Measurements from ENCODE around the gene HPN.
"Not testable (repeated sequence)": the region's sequence is repeated elsewhere in the genome, so short reads cannot be mapped to it uniquely, and the experiment has no call there.

The HPN gene

DNA sequence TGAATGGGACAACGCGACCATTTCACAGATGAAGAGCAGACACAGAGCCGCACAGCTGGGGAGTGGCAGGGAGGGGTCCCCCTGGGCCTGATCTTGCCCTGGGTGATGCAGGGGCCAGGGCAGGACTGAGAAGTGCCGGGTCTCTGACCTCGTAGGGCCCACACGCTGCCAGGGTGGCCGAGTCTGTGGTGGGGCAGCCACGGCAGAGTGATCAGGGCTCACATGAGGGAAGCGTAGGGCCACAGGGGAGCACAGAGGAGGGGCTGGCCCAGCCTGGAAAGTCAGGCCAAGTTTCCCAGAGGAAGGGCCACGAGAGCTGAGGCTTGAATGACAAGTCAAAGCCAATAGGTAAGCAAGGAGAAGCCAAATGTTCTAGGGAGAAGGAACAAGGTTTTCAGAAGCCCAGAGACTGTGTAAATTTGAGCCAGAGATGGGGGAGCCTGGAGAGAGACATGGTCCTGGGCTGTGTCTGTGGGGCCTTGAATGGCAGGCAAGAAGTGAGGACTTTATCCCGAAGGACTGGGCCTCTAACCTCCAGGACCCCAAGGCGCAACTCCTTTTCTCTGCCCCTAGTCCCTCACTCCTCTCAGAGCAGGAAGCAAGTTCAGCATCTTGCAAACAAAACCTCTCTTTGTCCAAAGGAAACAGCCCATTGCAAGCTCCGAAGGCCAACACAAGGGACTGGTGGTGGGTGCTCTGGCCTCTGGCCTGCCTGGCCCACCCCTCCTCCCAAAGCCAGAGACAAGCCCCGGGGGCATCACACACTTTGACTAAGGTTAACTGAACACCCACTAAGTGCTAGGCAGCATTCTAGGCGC lies 42.4 kb downstream of the HPN start:
- DNase-seq (ENCODE audit: low read depth in 3 of 3): no peak

DNA sequence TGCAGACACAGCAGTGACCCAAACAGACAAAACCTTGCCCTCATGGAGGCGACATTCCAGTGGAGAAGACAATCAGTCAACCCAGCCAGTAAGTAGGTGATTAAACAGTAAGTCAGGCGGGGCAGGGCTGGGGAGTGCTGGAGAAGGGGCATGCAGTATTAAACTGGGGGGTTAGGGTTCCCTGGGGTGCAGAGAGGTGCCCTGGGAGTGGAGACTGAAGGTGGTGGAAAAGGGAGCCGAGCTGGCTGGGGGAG lies 42.9 kb downstream of the HPN start:
- DNase-seq (ENCODE audit: low read depth in 3 of 3): no peak

DNA sequence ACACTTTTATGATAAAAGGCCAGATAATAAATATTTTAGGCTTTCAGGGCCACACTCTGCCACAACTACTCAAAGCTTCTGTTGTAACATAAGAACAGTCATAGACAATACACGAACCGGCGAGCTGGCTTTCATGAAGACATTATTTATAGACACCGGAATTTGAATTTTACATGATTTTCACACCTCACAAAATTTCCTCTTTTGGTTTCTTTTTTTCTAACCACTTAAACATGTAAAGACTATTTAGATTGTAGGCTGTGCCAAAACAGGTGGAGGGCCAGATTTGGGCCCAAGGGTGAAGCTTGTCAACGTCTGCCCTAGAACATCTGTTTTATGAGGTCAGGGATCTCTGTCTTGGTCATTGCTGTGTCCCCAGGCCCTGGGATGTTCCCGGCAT lies 44.4 kb downstream of the HPN start:
- DNase-seq (ENCODE audit: low read depth in 3 of 3): no peak

DNA sequence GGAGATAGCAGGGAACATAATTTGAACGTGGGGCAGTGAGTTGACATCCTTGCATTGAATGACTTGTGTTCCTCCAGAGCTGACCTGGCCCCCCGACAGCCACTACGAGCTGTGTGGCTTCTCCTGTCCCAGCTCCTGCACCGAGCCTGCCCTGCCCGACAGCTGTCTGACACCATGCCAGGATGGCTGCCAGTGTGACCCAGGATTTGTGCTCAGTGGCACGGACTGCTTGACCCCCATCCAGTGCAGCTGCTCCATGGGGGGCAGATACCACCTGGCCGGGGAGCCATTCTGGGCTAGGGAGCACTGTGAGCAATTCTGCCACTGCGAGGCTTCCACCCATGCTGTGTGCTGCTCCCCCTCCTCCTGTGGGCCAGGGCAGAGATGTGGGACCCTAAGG lies 44.9 kb downstream of the HPN start:
- DNase-seq (ENCODE audit: low read depth in 3 of 3): no peak

DNA sequence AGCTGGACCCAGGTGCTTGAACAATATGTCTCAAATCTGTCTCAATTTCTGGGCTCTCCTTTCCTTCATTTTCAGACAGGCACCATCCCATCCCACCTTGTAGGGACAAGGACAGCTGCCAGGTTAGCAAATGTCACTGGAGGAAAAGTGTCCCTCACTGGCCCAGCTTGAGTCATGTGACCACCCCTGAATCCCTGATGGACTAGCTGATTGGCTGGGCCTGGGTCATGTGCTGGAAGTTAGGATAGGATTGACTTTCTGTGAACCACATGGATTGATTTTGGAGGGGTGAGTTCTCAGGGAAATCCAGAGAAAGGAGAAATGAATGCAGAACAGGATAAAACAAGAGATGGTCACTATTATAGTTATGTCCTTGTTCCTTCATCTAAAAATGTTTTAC lies 45.9 kb downstream of the HPN start:
- DNase-seq (ENCODE audit: low read depth in 3 of 3): no peak

DNA sequence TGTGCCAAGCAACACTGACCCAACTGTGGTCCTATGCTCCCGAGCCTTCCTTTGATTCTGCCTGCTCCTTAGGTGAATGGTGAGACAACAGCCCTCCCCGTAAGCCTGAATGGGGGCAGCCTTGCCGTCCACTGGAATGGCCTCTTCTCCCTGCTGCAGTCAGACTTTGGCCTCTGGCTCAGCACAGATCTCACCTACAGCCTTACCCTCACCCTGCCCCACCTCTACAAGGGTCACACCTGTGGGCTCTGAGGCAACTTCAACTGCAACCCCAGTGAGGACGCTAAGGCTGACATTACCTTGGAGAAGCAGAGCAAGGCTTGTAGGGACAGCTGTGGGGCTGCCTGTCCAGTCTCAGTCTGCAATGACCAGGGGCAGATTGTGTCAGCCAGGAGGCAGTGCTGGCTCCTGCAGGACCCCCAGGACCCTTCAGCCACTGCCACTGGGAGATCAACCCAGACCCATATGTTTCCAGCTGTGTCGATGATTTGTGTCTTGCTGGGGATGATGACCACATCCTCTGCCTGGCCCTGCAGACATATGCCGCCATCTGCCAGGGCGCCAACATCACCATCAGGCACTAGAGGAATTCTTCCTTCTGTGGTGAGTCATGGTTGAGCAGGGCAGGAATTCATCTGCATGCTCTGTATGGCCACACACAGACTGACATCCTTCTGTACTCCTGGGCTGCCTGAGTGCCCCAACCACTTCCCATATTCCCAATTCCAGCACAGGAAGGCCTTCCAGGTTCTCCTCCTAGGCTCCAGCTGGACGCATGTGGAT lies 46.8 kb downstream of the HPN start:
- DNase-seq (ENCODE audit: low read depth in 3 of 3): no peak

DNA sequence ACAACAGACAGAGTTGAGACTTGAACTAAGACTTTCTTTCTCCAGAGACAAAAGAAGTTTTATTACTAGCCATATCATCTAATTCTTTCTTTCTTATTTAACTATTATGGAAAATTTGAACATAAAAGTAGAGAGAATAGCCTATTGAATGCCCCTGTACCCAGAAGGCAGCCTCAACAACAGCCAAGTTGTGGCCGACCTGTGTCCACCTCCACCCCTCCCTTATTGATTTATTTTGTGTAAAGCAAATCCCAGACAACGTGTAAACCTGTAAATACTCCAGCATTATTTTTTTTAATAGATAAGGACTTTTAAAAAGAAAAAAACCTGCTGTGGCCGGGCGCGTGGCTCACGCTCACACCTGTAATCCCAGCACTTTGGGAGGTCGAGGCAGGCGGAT lies 48.0 kb downstream of the HPN start:
- DNase-seq (ENCODE audit: low read depth in 3 of 3): no peak

DNA sequence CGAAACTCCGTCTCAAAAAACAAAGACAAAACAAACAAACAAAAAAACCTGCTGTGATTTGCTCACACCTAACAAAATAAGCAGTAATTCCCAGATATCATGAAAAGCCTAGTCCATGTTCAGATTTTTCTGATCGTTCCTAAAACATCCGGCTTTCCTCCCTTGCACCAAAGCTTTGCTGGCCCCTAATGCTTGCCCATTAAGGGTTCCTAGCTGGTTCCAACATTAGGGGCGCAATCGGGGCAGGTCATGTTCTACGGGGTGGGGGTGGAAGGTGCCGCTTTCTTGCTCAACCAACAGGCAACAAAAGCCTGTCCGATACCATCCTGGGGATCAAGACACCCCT lies 48.6 kb downstream of the HPN start:
- DNase-seq (ENCODE audit: low read depth in 3 of 3): no peak

DNA sequence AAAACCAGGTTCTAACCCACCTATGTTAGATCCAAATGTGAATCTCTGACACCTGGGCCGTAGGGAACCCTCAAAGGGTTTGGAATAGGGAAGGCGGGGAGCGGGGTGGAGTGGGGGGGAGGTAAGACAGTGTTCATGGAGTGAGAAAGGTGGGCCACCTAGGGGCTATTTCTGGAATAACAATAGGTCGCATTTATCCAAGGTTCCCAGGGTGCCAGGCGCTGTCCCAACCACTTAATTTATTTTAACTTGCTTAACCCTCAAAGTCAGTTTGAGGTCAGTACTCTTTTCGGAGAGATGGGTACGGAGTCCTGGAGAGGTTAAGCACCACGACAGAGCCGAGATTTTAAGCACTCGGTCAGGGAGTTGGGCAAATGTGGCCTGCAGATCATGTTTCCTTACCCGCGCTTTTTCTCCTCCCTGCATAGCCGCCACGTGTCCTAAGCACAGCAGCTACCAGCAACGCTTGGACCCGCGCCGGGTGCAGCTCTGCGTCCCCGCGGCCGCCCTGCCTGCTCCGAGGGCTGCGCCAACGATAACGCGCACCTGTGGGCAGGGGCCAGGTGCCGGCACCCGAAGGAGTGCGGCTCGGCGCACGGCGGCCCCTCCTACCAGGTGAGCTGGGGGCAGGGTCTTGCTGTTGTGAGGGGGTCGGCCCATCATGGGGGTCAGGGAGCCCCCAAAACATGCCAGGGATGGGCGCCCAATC lies 49.1 kb downstream of the HPN start:
- peak in 2 of 3 donors; percentile 24 to 44 for DNase-seq (ENCODE audit: low read depth in 3 of 3)

DNA sequence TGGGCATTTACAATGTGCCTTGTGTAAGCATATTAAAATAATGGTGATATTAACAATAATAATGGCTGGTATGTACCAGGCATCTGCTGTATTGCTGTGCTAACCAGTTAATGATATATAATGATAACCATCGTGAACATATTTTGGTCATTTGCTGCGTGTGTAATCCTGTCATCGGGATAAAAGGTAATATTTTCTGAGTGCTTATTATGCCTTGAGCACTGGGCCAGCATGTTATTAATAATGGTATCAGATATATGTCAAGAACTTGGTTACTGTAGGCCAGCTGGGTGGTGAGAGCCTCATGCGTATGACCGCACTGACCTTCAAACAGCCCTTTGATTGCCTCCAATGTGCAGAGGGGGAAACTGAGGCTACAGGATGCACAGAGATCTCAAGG lies 51.9 kb downstream of the HPN start:
- DNase-seq (ENCODE audit: low read depth in 3 of 3): no peak

DNA sequence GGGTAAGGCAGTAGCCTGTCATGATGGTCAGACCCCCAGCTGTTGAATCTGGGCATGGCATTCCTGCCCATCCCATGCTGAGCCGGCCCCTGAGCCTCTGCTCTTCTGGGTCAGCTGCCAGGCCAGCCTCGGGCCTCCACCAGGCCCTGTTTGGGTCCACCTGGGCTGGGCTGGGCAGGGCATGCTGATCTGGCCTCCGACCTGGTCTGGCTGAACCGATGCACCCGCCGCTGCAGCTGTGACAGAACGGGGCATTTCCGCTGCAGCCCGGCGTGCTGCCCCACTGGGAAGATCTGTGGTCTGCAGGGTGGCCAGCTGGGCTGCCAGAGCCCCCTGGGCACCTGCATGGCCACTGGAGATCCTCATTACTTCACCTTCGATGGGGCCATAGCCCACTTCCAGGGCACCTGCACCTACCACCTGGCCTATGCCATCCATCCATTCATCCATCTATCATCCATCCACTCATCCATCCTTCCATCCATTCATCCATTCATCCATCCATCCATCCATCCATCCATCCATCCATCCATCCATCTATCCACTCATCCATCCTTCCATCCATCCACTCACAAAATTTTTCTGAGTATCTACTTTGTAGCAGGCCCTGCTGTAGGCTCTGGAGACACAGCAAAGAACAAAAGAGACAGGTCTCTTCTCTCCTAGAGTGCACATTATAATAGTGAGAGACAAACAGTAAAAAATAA lies 52.6 kb downstream of the HPN start:
- DNase-seq (ENCODE audit: low read depth in 3 of 3): no peak

DNA sequence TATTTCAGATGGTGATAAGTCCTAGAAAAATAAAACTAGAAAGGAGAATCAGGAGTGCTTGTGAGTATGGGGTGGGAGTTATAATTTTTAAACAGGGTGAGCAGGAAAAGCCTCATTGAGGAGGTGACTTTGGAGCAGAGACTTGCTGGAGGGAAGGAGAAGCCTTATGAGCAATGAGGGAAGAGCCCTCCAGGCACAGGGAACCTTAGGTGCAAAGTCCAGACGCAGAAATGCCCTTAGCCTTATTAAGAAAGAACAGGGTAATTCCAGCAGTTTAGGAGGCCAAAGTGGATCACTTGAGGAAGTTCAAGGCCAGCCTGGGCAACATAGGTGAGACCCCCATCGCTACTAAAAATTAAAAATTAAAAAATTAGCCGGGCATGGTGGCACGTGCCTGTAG lies 53.1 kb downstream of the HPN start:
- no peak for DNase-seq (ENCODE audit: low read depth in 3 of 3)

DNA sequence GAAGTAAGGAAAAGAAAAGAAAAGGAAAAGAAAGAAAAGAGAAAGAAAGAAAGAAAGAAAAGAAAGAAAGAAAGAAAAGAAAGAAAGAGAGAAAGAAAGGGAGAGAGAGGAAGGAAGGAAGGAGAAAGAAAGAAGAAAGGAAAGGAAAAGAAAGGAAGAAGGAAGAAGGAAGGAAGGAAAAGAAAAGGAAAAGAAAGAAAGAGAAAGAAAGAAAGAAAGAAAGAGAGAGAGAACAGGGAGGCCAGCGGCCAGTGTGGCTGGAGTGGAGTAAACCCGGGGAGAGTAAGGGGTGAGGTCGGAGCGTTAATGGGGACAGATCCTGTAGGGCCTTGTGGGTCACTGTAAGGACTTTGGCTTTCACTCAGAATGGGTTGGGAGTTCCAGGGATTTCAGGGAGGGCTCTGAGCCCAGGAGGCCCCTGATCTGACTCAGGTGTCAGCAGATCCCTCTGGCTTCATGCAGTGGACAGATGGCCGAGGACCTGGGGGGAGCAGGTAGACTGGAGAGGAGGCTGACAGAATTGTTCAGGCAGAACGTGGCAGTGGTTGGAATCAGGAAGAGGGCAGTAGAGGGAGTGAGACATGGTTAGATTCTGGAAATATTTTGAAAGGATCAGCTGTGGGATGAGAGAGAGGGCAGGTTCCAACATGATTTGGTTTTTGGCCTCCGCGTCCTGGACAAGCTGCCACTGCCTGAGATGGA lies 54.3 kb downstream of the HPN start:
- DNase-seq (ENCODE audit: low read depth in 3 of 3): no peak

DNA sequence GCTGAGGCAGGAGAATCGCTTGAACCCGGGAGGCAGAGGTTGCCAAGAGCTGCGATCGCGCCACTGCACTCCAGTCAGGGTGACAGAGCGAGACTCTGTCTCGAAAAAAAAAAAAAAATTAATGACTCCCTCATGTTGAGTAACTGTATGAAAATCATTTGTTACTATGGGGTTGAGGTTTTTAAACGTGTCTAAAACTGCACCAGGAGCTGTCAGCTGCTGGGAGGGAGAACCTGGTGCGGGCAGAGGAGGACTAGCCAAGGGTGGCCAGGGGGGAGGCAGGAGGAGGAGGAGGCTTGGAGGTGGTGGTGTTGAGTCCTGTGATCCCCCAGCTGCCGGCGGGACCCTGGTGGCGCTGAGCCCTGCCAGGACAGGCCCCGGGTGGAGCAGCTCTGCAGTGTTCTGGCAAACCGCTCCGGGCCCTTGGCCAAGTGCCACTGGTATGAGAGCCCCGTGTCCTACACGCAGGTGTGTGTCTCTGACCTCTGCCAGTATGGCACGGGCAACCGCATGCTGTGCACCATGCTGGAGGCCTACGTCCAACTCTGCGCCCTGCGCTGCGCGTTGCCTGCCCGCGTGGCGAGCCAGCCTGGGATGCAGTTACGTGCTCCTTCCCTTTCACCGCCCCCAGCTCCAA lies 57.0 kb downstream of the HPN start:
- DNase-seq (ENCODE audit: low read depth in 3 of 3): no peak

DNA sequence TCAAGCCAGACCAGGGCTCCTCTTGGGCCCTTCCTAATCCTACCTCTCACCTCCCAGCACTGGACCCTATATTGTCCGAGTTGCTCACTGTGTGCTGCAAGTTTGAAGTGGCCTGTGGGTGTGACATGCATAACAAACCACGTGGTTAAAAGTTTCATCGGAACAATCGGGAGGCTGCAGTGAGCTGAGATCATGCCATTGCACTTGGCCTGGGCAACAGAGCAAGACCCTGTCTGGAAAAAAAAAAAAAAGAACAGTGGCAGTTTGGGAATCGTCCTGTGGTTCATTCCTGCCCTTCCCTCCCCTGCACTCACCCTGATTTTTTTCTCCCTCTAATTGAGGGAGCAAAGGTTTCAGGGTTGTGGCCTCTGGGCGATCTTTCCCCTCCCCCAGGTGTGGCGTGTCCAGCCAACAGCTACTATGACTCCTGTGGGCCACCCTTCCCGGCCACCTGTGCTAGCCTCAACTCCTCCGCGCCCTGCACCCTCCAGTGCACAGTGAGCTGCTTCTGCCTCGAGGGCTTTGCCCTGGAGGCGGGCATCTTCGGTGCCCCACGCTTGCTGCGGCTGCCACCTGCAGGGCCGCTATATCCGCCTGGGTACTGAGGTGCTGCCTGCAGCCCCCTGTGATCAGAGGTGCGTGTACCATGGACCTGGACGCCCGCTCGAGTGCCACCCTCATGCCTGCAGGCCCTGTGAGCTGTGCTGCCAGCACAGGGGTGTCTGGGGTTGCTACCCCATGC lies 57.8 kb downstream of the HPN start:
- no peak for DNase-seq (ENCODE audit: low read depth in 3 of 3)

DNA sequence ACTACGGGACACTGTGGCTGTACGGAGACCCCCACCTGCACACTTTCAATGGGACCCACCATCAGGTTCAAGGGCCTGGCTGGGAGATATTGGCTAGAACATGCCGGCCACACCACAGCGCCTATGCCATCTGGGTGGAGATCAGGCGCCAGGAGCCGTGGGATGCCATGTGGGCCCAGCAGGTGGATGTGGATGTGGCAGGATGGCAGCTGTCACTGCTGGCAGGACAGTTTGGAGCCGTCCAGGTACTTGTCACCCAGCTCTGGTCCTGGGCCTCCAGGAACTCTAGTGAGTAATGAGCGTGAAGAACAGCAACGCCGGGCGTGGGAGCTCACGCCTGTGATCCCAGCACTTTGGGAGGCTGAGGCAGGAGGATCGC lies 58.4 kb downstream of the HPN start:
- DNase-seq (ENCODE audit: low read depth in 3 of 3): no peak

DNA sequence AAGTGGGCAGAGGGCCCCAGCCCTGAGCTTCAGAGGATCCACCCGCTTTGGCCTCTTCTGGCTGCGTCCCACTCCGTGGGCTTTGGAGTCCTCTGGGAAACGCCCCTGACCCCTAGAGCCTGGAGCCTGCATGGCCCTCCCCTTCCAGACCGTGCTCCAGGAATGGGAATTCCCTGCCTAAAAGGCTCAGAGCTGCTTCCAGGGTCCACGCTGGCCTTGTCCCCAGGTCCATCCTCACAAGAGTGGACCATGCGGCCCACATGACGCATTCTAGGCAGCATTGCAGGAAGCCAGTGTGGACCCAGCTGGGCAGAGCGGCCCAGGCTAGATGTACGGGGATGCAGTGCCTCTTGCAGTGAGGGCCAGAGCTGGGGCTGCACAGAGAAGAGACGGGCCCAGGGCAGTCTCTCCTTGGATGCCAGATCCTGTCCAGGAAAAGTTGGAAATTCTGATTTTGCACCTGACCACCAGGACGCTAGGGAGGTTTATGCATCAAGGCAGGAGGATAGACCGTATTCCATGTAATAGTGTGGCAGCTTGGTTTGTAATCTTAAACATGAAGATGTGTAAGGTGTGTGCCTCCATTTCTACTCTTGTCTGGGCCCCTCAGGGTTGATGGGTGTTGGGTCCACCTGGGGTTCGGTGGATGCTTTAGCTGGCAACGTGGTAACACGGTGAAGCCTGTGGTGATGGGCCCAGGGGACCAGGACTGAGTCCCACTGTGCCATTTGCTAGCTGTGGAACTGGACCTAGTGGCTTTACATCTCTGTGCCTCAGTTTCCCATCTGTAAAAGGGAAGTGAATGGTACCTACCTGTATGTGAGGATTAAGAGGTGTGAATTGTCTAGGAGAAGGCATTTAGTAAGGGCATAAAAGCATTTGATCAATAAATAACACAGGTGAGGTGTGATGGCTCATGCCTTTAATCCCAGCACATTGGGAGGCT lies 59.3 kb downstream of the HPN start:
- DNase-seq (ENCODE audit: low read depth in 3 of 3): no peak

DNA sequence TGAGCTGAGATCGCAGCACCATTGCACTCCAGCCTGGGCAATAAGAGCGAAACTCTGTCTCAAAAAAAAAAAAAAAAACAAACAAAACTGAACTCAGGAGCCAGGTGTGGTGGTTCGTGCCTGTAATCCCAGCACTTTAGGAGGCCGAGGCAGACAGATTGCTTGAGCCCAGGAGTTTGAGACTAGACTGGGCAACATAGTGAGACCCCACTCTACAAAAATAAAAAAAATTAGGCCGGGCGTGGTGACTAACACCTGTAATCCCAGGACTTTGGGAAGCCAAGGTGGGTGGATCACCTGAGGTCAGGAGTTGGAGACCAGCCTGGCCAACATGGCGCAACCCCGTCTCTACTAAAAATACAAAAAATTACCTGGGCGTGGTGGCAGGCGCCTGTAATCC lies 60.4 kb downstream of the HPN start:
- not testable (repeated sequence) for DNase-seq (ENCODE audit: low read depth in 3 of 3)

DNA sequence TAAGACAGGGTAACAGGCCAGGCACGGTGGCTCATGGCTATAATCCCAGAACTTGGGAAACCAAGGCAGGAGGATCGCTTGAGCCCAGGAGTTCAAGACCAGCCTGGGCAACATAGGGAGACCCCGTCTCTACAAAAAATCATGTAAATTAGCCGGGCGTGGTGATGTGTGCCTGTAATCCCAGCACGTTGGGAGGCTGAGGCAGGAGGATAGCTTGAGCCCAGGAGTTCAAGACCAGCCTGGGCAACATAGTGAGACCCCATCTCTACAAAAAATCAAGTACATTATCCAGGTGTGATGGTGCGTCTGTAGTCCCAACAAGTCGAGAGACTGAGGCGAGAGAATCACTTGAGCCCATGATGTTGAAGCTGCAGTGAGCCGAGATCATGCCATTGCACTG lies 62.1 kb downstream of the HPN start:
- not testable (repeated sequence) for DNase-seq (ENCODE audit: low read depth in 3 of 3)

DNA sequence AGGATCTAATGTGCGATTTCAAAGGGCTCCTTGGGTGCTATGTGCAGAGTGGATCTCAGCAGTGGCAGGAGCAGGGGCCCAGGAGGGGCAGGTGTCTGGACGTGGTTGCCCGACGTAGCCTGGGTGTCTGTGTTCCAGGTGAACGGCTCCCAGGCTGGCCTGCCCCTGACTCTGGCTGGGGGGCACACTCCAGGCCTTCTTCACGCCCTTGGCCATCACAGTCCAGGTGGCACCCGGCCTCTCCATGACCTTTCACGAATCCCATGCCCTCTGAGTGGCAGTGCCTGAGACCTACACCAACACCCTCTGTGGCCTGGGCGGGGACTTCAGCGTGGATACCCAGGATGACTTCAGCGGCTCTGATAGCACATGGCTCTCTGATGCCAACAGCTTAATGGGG lies 62.8 kb downstream of the HPN start:
- no peak for DNase-seq (ENCODE audit: low read depth in 3 of 3)

Data from stimulated activated CD4-positive, alpha-beta T cell treated with anti-CD3 and anti-CD28 coated beads, TNF-alpha, amount 100 ng/mL, for 48 hours (primary cell).